ENCODE results near the gene OPN3.

GRCh38 chr1:241612533-241613477 is 27.4 kb downstream of the OPN3 start:
- TF ChIP-seq NFE2L2 (IDR thresholded peaks at IDR 0.05; ENCODE audit: low read depth, low read length): peak; percentile 39; the same call in 1 of the 2 replicates
- TF ChIP-seq CTCF (conservative IDR thresholded peaks at IDR 0.05; ENCODE audit: low read depth, low read length): no peak
- TF ChIP-seq POLR2A (IDR thresholded peaks at IDR 0.05; ENCODE audit: low read depth, low read length): no peak
- TF ChIP-seq SMC3 (IDR thresholded peaks at IDR 0.05; ENCODE audit: low read depth, low read length): no peak
- no peak for TF ChIP-seq RFX5 (IDR thresholded peaks at IDR 0.05; ENCODE audit: low read depth, low read length)
- peak; percentile 84 for TF ChIP-seq FOS (IDR thresholded peaks at IDR 0.05; ENCODE audit: low read depth, low read length)
- no peak for TF ChIP-seq USF2 (IDR thresholded peaks at IDR 0.05; ENCODE audit: low read depth, low read length)
- no peak for TF ChIP-seq MAZ (IDR thresholded peaks at IDR 0.05; ENCODE audit: borderline replicate concordance, low read depth, low read length)
- no peak for TF ChIP-seq BHLHE40 (IDR thresholded peaks at IDR 0.05; ENCODE audit: low read depth, low read length)
- TF ChIP-seq RAD21 (IDR thresholded peaks at IDR 0.05; ENCODE audit: low read length): no peak
- no peak for TF ChIP-seq MXI1 (IDR thresholded peaks at IDR 0.05; ENCODE audit: borderline replicate concordance, low read depth, low read length)
- no peak for TF ChIP-seq ELK1 (IDR thresholded peaks at IDR 0.05; ENCODE audit: borderline replicate concordance, low read depth, low read length)
- TF ChIP-seq RCOR1 (IDR thresholded peaks at IDR 0.05; ENCODE audit: insufficient replicate concordance, low read length): peak; percentile 39
- TF ChIP-seq CHD1 (IDR thresholded peaks at IDR 0.05; ENCODE audit: low read depth, low read length): no peak

Measured in IMR-90 (cell line).